SK-N-SH (cell line): Measurements from ENCODE around the gene RBM12. TPM values are rescaled to one million over a fixed set of nuclear protein-coding genes. Genes with fewer than 3 reads are reported as not detected.

Source experiments
- CTCF ChIA-PET: fragments of 300-600, 350-600 bp; formaldehyde crosslinking; extraction: SDS; loops from one replicate; lab custom pipeline; 2021; lab: Yijun Ruan, JAX
- POLR2A ChIA-PET: fragments of 350-600 bp; sonication (Branson Sonifier 250); formaldehyde crosslinking; extraction: SDS; loops from one replicate; lab custom pipeline; 2020; ENCODE audit warnings: antibody characterized with exemption, inconsistent platforms; lab: Yijun Ruan, JAX
- DNase-seq: peaks from one replicate; pipeline ENCODE4 v3.0.0; 2012
- H2AFZ ChIP-seq: fragments of 200-600 bp; sonication (generic); 2 replicates; pipeline ENCODE4 v1.8.1; 2016; ENCODE audit warnings: antibody characterized with exemption, mild to moderate bottlenecking, low read depth
- H3F3A ChIP-seq: fragments of 200-600 bp; sonication (generic); replicated peaks from 2 replicates; pipeline ENCODE3; 2016; ENCODE audit warnings: antibody characterized with exemption, mild to moderate bottlenecking; ENCODE audit not compliant: insufficient read depth
- H3K27ac ChIP-seq, 2 experiments: fragments of 200-500 bp in 1 of 2; fragments of 200-600 bp in 1 of 2; sonication (Bioruptor generic) in 1 of 2; sonication (generic), shearing (Covaris generic) in 1 of 2; 2 replicates each; pipeline versions ENCODE4 v1.5.1 to v1.6.1; 2014 to 2016; ENCODE audit warnings: low read depth in 2 of 2, inconsistent platforms in 1 of 2, low read length in 1 of 2, mild to moderate bottlenecking in 1 of 2, mixed read lengths in 1 of 2
- H3K27me3 ChIP-seq: fragments of 200-600 bp; sonication (generic), shearing (Covaris generic); 2 replicates; pipeline ENCODE4 v1.6.1; 2016; ENCODE audit warnings: mixed run types; ENCODE audit not compliant: insufficient read depth
- H3K36me3 ChIP-seq, 2 experiments: fragments of 200-500 bp in 1 of 2; fragments of 200-600 bp in 1 of 2; sonication (Bioruptor generic) in 1 of 2; sonication (generic) in 1 of 2; replicated peaks in 1 of 2; 2 replicates each; pipeline versions ENCODE3 to v1.5.1; 2014 to 2016; ENCODE audit warnings: low read length in 1 of 2, mild to moderate bottlenecking in 1 of 2; ENCODE audit not compliant: insufficient read depth in 2 of 2, control insufficient read depth in 1 of 2
- H3K4me1 ChIP-seq, 2 experiments: fragments of 200-500 bp in 1 of 2; fragments of 200-600 bp in 1 of 2; sonication (Bioruptor generic) in 1 of 2; sonication (generic), shearing (Covaris generic) in 1 of 2; 2 replicates each; pipeline versions ENCODE4 v1.5.1 to v1.6.1; 2014 to 2016; ENCODE audit warnings: low read depth in 1 of 2, low read length in 1 of 2, mixed run types in 1 of 2; ENCODE audit not compliant: insufficient read depth in 2 of 2, control insufficient read depth in 1 of 2
- H3K4me2 ChIP-seq: fragments of 200-600 bp; sonication (generic), shearing (Covaris generic); 2 replicates; pipeline ENCODE4 v1.6.1; 2017; ENCODE audit warnings: mixed run types
- H3K4me3 ChIP-seq, 2 experiments: fragments of 200-500 bp in 1 of 2; fragments of 200-600 bp in 1 of 2; sonication (Bioruptor generic) in 1 of 2; sonication (generic), shearing (Covaris generic) in 1 of 2; 2 replicates each; pipeline versions ENCODE4 v1.5.1 to v1.8.1; 2014 to 2016; ENCODE audit warnings: low read depth in 2 of 2, inconsistent platforms in 1 of 2, low read length in 1 of 2, mild to moderate bottlenecking in 1 of 2, mixed read lengths in 1 of 2, moderate library complexity in 1 of 2
- H3K79me2 ChIP-seq: fragments of 200-600 bp; sonication (generic); 2 replicates; pipeline ENCODE4 v1.8.1; 2017; ENCODE audit warnings: mild to moderate bottlenecking; ENCODE audit not compliant: insufficient read depth
- H3K9ac ChIP-seq: fragments of 200-600 bp; sonication (generic); 2 replicates; pipeline ENCODE4 v1.6.1; 2017; ENCODE audit warnings: mixed run types
- H3K9me2 ChIP-seq: fragments of 200-600 bp; sonication (generic); 2 replicates; pipeline ENCODE4 v1.6.1; 2017; ENCODE audit warnings: mixed run types
- H3K9me3 ChIP-seq: fragments of 200-600 bp; sonication (generic); 2 replicates; pipeline ENCODE4 v1.6.1; 2017; ENCODE audit warnings: mixed run types, mild to moderate bottlenecking, moderate library complexity
- H4K20me1 ChIP-seq: fragments of 200-600 bp; sonication (generic); 2 replicates; pipeline ENCODE4 v1.6.1; 2017; ENCODE audit warnings: mild to moderate bottlenecking, mixed run types; ENCODE audit not compliant: insufficient read depth
- EZH2phosphoT487 ChIP-seq: fragments of 200-600 bp; sonication (generic); IDR thresholded peaks from 2 replicates; pipeline ENCODE4 v1.6.1; 2017; ENCODE audit warnings: low read depth, mixed run types, mild to moderate bottlenecking, antibody characterized with exemption, moderate library complexity, borderline replicate concordance
- FOSL2 ChIP-seq: IDR thresholded peaks from 2 replicates; pipeline ENCODE4 v1.4.0; 2012; ENCODE audit warnings: low read depth, mild to moderate bottlenecking, moderate library complexity, borderline replicate concordance
- FOXJ3 ChIP-seq: sonication (generic); formaldehyde crosslinking; IDR thresholded peaks from 2 replicates; pipeline ENCODE4 v1.5.1; 2020; ENCODE audit warnings: mild to moderate bottlenecking, missing genetic modification reagents
- FOXM1 ChIP-seq: IDR thresholded peaks from 2 replicates; pipeline ENCODE4 v1.4.0; 2012; ENCODE audit warnings: low read depth, mild to moderate bottlenecking
- MEF2A ChIP-seq: IDR thresholded peaks from 2 replicates; pipeline ENCODE4 v1.4.0; 2012; ENCODE audit warnings: low read depth, borderline replicate concordance
- MXI1 ChIP-seq: IDR thresholded peaks from 2 replicates; pipeline ENCODE4 v1.6.1; 2012; ENCODE audit warnings: mild to moderate bottlenecking, low read depth, low read length, improper control_type of control experiment
- NRF1 ChIP-seq: IDR thresholded peaks from 2 replicates; pipeline ENCODE4 v1.6.1; 2012; ENCODE audit warnings: low read depth, mild to moderate bottlenecking, low read length
- POLR2AphosphoS5 ChIP-seq: IDR thresholded peaks from 2 replicates; pipeline ENCODE4 v1.6.1; 2012; ENCODE audit warnings: low read depth, low read length
- RCOR1 ChIP-seq: fragments of 150-350 bp; IDR thresholded peaks from 2 replicates; pipeline ENCODE4 v1.6.1; 2017; ENCODE audit warnings: antibody characterized with exemption, low read length
- REST ChIP-seq: IDR thresholded peaks from 2 replicates; pipeline ENCODE4 v1.6.1; 2012; ENCODE audit warnings: mild to moderate bottlenecking, low read depth, low read length, moderate library complexity
- SIN3A ChIP-seq: IDR thresholded peaks from 2 replicates; pipeline ENCODE4 v1.6.1; 2012; ENCODE audit warnings: low read depth, mild to moderate bottlenecking, low read length, moderate library complexity, borderline replicate concordance
- TAF1 ChIP-seq: IDR thresholded peaks from 2 replicates; pipeline ENCODE4 v1.6.1; 2012; ENCODE audit warnings: low read depth, mild to moderate bottlenecking, low read length, moderate library complexity, borderline replicate concordance
- TEAD4 ChIP-seq: IDR thresholded peaks from 2 replicates; pipeline ENCODE4 v1.4.0; 2012; ENCODE audit warnings: mild to moderate bottlenecking, borderline replicate concordance; ENCODE audit not compliant: insufficient read depth
- USF1 ChIP-seq: IDR thresholded peaks from 2 replicates; pipeline ENCODE4 v1.4.0; 2012; ENCODE audit warnings: low read depth, borderline replicate concordance
- YY1 ChIP-seq: IDR thresholded peaks from 2 replicates; pipeline ENCODE4 v1.4.0; 2012; ENCODE audit warnings: low read depth, mild to moderate bottlenecking
- WGBS: methylation state at CpG from one replicate; pipeline ENCODE4 v1.1.6; 2017; ENCODE audit warnings: low lambda C conversion rate; 5-methylcytosine and 5-hydroxymethylcytosine counted together
- polyA plus RNA-seq, 3 experiments: library from polyadenylated mRNA; depleted of rRNA; stranded (reverse); fragments of >200 nt; gene quantifications; 2 replicates each; pipeline ENCODE4 v1.2.3, GENCODE V29; 2012
- TF ChIP-seq, protein P1 (sequence below): fragments of 150-350 bp; IDR thresholded peaks from 2 replicates; pipeline ENCODE4 v1.6.1; 2016; ENCODE audit warnings: mild to moderate bottlenecking, low read depth, low read length
- TF ChIP-seq, protein P2 (sequence below): IDR thresholded peaks from 2 replicates; pipeline ENCODE4 v1.4.0; 2012; ENCODE audit warnings: low read depth, borderline replicate concordance

RBM12 gene
- polyA plus RNA-seq, 1 of the 3 experiments (the other 2 are of a cell fraction), result 41.9 TPM

- H3K27ac ChIP-seq, result no peak overlapping the region
- POLR2A ChIA-PET, result no interaction called here
- TF ChIP-seq POLR2AphosphoS5, result no peak
- no peak for TF ChIP-seq SIN3A
- TF ChIP-seq MXI1, result no peak
- no peak for TF ChIP-seq FOXM1
- no peak for TF ChIP-seq RCOR1
- TF ChIP-seq, protein P1, sequence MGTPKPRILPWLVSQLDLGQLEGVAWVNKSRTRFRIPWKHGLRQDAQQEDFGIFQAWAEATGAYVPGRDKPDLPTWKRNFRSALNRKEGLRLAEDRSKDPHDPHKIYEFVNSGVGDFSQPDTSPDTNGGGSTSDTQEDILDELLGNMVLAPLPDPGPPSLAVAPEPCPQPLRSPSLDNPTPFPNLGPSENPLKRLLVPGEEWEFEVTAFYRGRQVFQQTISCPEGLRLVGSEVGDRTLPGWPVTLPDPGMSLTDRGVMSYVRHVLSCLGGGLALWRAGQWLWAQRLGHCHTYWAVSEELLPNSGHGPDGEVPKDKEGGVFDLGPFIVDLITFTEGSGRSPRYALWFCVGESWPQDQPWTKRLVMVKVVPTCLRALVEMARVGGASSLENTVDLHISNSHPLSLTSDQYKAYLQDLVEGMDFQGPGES, result no peak
- TF ChIP-seq NRF1, result no peak
- no peak for TF ChIP-seq FOXJ3
- TF ChIP-seq, protein P2, sequence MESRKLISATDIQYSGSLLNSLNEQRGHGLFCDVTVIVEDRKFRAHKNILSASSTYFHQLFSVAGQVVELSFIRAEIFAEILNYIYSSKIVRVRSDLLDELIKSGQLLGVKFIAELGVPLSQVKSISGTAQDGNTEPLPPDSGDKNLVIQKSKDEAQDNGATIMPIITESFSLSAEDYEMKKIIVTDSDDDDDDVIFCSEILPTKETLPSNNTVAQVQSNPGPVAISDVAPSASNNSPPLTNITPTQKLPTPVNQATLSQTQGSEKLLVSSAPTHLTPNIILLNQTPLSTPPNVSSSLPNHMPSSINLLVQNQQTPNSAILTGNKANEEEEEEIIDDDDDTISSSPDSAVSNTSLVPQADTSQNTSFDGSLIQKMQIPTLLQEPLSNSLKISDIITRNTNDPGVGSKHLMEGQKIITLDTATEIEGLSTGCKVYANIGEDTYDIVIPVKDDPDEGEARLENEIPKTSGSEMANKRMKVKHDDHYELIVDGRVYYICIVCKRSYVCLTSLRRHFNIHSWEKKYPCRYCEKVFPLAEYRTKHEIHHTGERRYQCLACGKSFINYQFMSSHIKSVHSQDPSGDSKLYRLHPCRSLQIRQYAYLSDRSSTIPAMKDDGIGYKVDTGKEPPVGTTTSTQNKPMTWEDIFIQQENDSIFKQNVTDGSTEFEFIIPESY, result no peak
- no peak for DNase-seq
- H2AFZ ChIP-seq, result no peak overlapping the region
- no peak overlapping the region for H3K4me2 ChIP-seq
- H3K4me1 ChIP-seq, result no peaks in the 10 kb centered on the region
- CTCF ChIA-PET, result no interaction called here
- no peaks in the 10 kb centered on the region for H3K27me3 ChIP-seq
- no peaks in the 10 kb centered on the region for H3K79me2 ChIP-seq
- no peaks in the 10 kb centered on the region for H3K9me3 ChIP-seq
- no peaks in the 10 kb centered on the region for H3F3A ChIP-seq
- H4K20me1 ChIP-seq, result no peaks in the 10 kb centered on the region
- no peaks in the 10 kb centered on the region for H3K9me2 ChIP-seq
- no peak overlapping the region for H3K4me3 ChIP-seq
- H3K9ac ChIP-seq, result no peak overlapping the region
- peaks cover 4 to 10% of the 10 kb centered on the region in 2 experiments for H3K36me3 ChIP-seq
- 97% methylated on average over 1 of the region's 1 CpG for WGBS
Observed at GRCh38 chr20:35681960-35682359, 17.3 kb upstream of the RBM12 start.

DNA sequence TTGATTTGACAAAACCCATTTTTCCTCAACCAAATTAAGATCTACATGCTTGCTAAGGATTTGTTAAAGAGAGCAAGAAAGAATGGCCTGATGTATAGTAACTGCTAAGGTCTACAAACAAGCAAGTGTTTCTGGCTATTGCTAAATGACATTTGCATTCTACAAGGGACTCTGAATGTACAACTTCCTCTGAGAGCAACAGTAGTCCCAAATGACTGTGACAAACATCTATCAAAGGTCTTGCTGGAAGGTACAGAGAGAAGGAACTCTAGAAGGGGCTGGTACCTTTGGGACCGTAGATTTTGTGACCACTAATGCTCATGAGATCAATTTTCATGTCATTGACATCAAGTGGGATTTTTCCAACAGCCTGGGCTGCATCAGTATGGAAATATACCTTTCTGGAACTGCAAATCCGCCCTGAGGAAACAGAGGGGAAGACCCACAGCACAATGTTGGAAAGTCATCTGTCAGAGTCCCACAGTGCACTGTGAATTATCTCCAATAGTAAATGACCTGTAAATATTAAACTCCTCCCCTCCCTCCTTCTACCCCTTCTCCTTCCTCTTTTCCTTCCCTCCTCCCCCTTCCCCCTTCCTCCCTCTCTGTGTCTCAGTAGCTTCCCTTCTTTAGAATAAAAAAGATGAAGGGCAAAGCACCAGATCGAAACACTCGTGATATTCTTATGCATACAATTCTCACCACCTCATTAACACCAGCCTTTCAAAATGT is 15.9 kb upstream of the RBM12 start:
- Histone ChIP-seq H3K4me2 (no peak overlapping the region), H3K4me3 (no peak overlapping the region), H3K27ac (no peak overlapping the region), H2AFZ (no peak overlapping the region), H3K9ac (no peak overlapping the region), H3K4me1 (no peaks in the 10 kb centered on the region), H3K79me2 (no peaks in the 10 kb centered on the region), H3F3A (no peaks in the 10 kb centered on the region), H3K27me3 (no peaks in the 10 kb centered on the region), H3K36me3 (peaks cover 4 to 10% of the 10 kb centered on the region in 2 experiments), H3K9me3 (no peaks in the 10 kb centered on the region), H4K20me1 (no peaks in the 10 kb centered on the region), H3K9me2 (no peaks in the 10 kb centered on the region)
- WGBS, result 95% methylated on average over 4 of the region's 4 CpGs
- ChIA-PET CTCF (interaction anchor here (1.1 kb wide), 1 partner anchor 62 kb away, joined by 3 read pairs; no protein-coding TSS in a partner anchor), POLR2A (interaction anchor here (1.6 kb wide), 1 partner anchor 64 kb away, joined by 5 read pairs; no protein-coding TSS in a partner anchor)
- no peak for DNase-seq
- TF ChIP-seq MEF2A (no peak), YY1 (no peak), FOSL2 (no peak), USF1 (no peak), MXI1 (no peak), EZH2phosphoT487 (no peak), TEAD4 (no peak), TAF1 (no peak), REST (no peak), FOXJ3 (no peak)
- TF ChIP-seq, protein P1, result no peak
